Measurements from ENCODE around the gene CTSH.

The CTSH gene

GRCh38 chr15:78977591-78978347 is 32.9 kb upstream of the CTSH start:
- no peak for DNase-seq

- DNase-seq, result no peak
Measured at GRCh38 chr15:78977091-78977571, 32.3 kb upstream of the CTSH start.

GRCh38 chr15:78976691-78977090 is 31.8 kb upstream of the CTSH start:
- no peak for DNase-seq

GRCh38 chr15:78974272-78974918 is 29.5 kb upstream of the CTSH start:
- DNase-seq, result no peak

- no peak for DNase-seq
Measured at GRCh38 chr15:78969687-78970349, 25.0 kb upstream of the CTSH start.

GRCh38 chr15:78968539-78969271 is 23.9 kb upstream of the CTSH start:
- DNase-seq, result no peak

- DNase-seq, result no peak
Measured at GRCh38 chr15:78968114-78968513, 23.3 kb upstream of the CTSH start.

GRCh38 chr15:78960308-78960707 is 15.5 kb upstream of the CTSH start:
- DNase-seq, result no peak

GRCh38 chr15:78959360-78959759 is 14.5 kb upstream of the CTSH start:
- DNase-seq, result no peak

GRCh38 chr15:78957416-78958093 is 12.7 kb upstream of the CTSH start:
- DNase-seq, result no peak

GRCh38 chr15:78956937-78957336 is 12.1 kb upstream of the CTSH start:
- DNase-seq, result no peak

- no peak for DNase-seq
Measured at GRCh38 chr15:78955355-78955754, 10.5 kb upstream of the CTSH start.

- no peak for DNase-seq
Measured at GRCh38 chr15:78951841-78952238, 7.0 kb upstream of the CTSH start.

- DNase-seq, result no peak
Measured at GRCh38 chr15:78950902-78951840, 6.3 kb upstream of the CTSH start.

GRCh38 chr15:78950343-78950742 is 5.5 kb upstream of the CTSH start:
- no peak for DNase-seq

GRCh38 chr15:78949461-78949860 is 4.6 kb upstream of the CTSH start:
- DNase-seq, result no peak

- no peak for DNase-seq
Measured at GRCh38 chr15:78947506-78947905, 2.7 kb upstream of the CTSH start.

GRCh38 chr15:78946493-78946892 is 1.6 kb upstream of the CTSH start:
- no peak for DNase-seq

GRCh38 chr15:78944202-78944625 is 632 bp downstream of the CTSH start:
- no peak for DNase-seq

- no peak for DNase-seq
Measured at GRCh38 chr15:78943692-78944091, 1.2 kb downstream of the CTSH start.

GRCh38 chr15:78942741-78943140 is 2.1 kb downstream of the CTSH start:
- no peak for DNase-seq
